Gastroesophageal sphincter (tissue), 4 donors: ENCODE results near the gene WWTR1. TPM values are rescaled to one million over a fixed set of nuclear protein-coding genes. Genes with fewer than 3 reads are reported as not detected.
A peak's percentile ranks its signal among the peaks of the same experiment; 100 is the strongest.

Experiments used
- ATAC-seq: fragments of 150-250 bp; one replicate; pipeline ENCODE4 v1.9.1; 2016; ENCODE audit warnings: mild to moderate bottlenecking, moderate library complexity
- H3K27ac ChIP-seq, 4 donors: fragments of 200-600 bp; sonication (generic) in 3 of 4; 1 replicate in 3 of 4; 2 replicates in 1 of 4; pipeline ENCODE4 v1.5.1; 2016 to 2019
- H3K27me3 ChIP-seq: fragments of 200-600 bp; sonication (generic); one replicate; pipeline ENCODE4 v1.5.1; 2019
- H3K36me3 ChIP-seq, 2 donors: fragments of 200-600 bp; sonication (generic); one replicate each; pipeline ENCODE4 v1.5.1; 2019; ENCODE audit warnings: control low read depth in 1 of 2
- H3K4me1 ChIP-seq, 3 donors: fragments of 200-600 bp; sonication (generic); 1 replicate in 2 of 3; 2 replicates in 1 of 3; pipeline ENCODE4 v1.5.1; 2016 to 2019; ENCODE audit warnings: control low read depth in 2 of 3
- H3K4me3 ChIP-seq, 2 donors: fragments of 200-600 bp; sonication (generic); one replicate each; pipeline ENCODE4 v1.5.1; 2019; ENCODE audit warnings: mild to moderate bottlenecking in 1 of 2, moderate library complexity in 1 of 2
- H3K9me3 ChIP-seq, 3 donors: fragments of 200-600 bp; sonication (generic); one replicate each; pipeline ENCODE4 v1.5.1; 2017 to 2019; ENCODE audit warnings: control low read depth in 2 of 3
- CTCF ChIP-seq, 4 experiments: fragments of 200-600 bp in 2 of 4; fragments of 450-650 bp in 2 of 4; sonication (generic) in 1 of 4; IDR thresholded peaks; one replicate each; pipeline ENCODE4 v1.5.1; 2017 to 2019; ENCODE audit warnings: antibody characterized with exemption in 4 of 4, mild to moderate bottlenecking in 2 of 4, moderate library complexity in 2 of 4
- EP300 ChIP-seq: sonication (generic); formaldehyde crosslinking; IDR thresholded peaks from one replicate; pipeline ENCODE4 v1.6.1; 2017; ENCODE audit warnings: antibody characterized with exemption, mild to moderate bottlenecking
- POLR2A ChIP-seq, 2 donors: fragments of 450-650 bp; IDR thresholded peaks; one replicate each; pipeline ENCODE4 v1.6.1; 2017; ENCODE audit warnings: antibody characterized with exemption in 2 of 2, mild to moderate bottlenecking in 2 of 2, moderate library complexity in 1 of 2
- POLR2AphosphoS5 ChIP-seq: sonication (generic); formaldehyde crosslinking; IDR thresholded peaks from one replicate; pipeline ENCODE4 v1.6.1; 2017; ENCODE audit warnings: antibody characterized with exemption
- WGBS, 2 donors: methylation state at CpG; one replicate each; pipeline ENCODE4 v1.1.5; 2018; ENCODE audit warnings: low coverage in 1 of 2; 5-methylcytosine and 5-hydroxymethylcytosine counted together
- total RNA-seq, 4 donors: library from RNA; depleted of rRNA; stranded (reverse); fragments of >200 nt; gene quantifications; one replicate each; pipeline ENCODE4 v1.1.0, GENCODE V29; 2016

The WWTR1 gene
- total RNA-seq, 4 donors from 2014 or later, result 239 to 482 (median 321) TPM

- ATAC-seq, result peak; percentile 90
- Histone ChIP-seq H3K27ac (peak overlapping the region in 3 of 4 donors; percentile 25 to 76 (median 56)), H3K4me3 (no peak overlapping the region), H3K4me1 (no peaks in the 10 kb centered on the region), H3K27me3 (no peaks in the 10 kb centered on the region), H3K36me3 (no peaks in the 10 kb centered on the region), H3K9me3 (peaks cover 0 to 15% (median 0%) of the 10 kb centered on the region in 3 donors)
- TF ChIP-seq POLR2AphosphoS5 (peak; percentile 11), EP300 (no peak)
- 30 to 45% methylated on average over 2 to 4 of the region's 4 CpGs for WGBS, 2 donors
Observed at GRCh38 chr3:149702691-149703441, 45.0 kb upstream of the WWTR1 start.

GRCh38 chr3:149701977-149702350, 44.1 kb upstream of the WWTR1 start:
- Histone ChIP-seq H3K4me3 (no peak overlapping the region), H3K36me3 (no peaks in the 10 kb centered on the region), H3K27me3 (no peaks in the 10 kb centered on the region), H3K27ac (peak overlapping the region in 1 of 4 donors; percentile 56), H3K9me3 (peaks cover 0 to 16% (median 0%) of the 10 kb centered on the region in 3 donors), H3K4me1 (no peaks in the 10 kb centered on the region)
- WGBS, 2 donors, result 75 to 100% methylated on average over 1 of the region's 1 CpG
- no peak for ATAC-seq
- no peak for TF ChIP-seq POLR2AphosphoS5
- no peak for TF ChIP-seq CTCF (IDR thresholded peaks at IDR 0.05)
- TF ChIP-seq POLR2A (IDR thresholded peaks at IDR 0.05), result no peak
- TF ChIP-seq EP300, result no peak

GRCh38 chr3:149701206-149701976, 43.6 kb upstream of the WWTR1 start:
- Histone ChIP-seq H3K4me1 (no peaks in the 10 kb centered on the region), H3K36me3 (no peaks in the 10 kb centered on the region), H3K9me3 (peaks cover 0 to 16% (median 0%) of the 10 kb centered on the region in 3 donors), H3K27me3 (no peaks in the 10 kb centered on the region), H3K4me3 (no peak overlapping the region), H3K27ac (no peak overlapping the region)
- TF ChIP-seq CTCF (IDR thresholded peaks at IDR 0.05), result no peak
- no peak for TF ChIP-seq EP300
- TF ChIP-seq POLR2A (IDR thresholded peaks at IDR 0.05), result no peak
- no peak for TF ChIP-seq POLR2AphosphoS5
- no peak for ATAC-seq
- 90 to 91% methylated on average over 6 to 12 of the region's 12 CpGs for WGBS, 2 donors

GRCh38 chr3:149688122-149688757, 30.4 kb upstream of the WWTR1 start:
- no peak overlapping the region for H3K27ac ChIP-seq
- ATAC-seq, result no peak
- TF ChIP-seq CTCF (IDR thresholded peaks at IDR 0.05) (no peak), POLR2AphosphoS5 (no peak), EP300 (no peak), POLR2A (IDR thresholded peaks at IDR 0.05) (no peak)
- no peaks in the 10 kb centered on the region for H3K36me3 ChIP-seq
- H3K4me1 ChIP-seq, result no peaks in the 10 kb centered on the region
- H3K27me3 ChIP-seq, result no peaks in the 10 kb centered on the region
- WGBS, 2 donors, result 94% methylated on average over 2 of the region's 3 CpGs; no CpG with 5 or more reads in 1 of the 2 donors
- no peak overlapping the region for H3K4me3 ChIP-seq
- H3K9me3 ChIP-seq, result no peaks in the 10 kb centered on the region

- H3K4me3 ChIP-seq, result no peak overlapping the region
- TF ChIP-seq POLR2AphosphoS5 (no peak), CTCF (IDR thresholded peaks at IDR 0.05) (no peak), EP300 (no peak), POLR2A (IDR thresholded peaks at IDR 0.05) (no peak)
- no peaks in the 10 kb centered on the region for H3K4me1 ChIP-seq
- no peaks in the 10 kb centered on the region for H3K27me3 ChIP-seq
- WGBS, 2 donors, result 95 to 100% methylated on average over 2 of the region's 2 CpGs
- ATAC-seq, result no peak
- no peak overlapping the region for H3K27ac ChIP-seq
- H3K36me3 ChIP-seq, result no peaks in the 10 kb centered on the region
- H3K9me3 ChIP-seq, result no peaks in the 10 kb centered on the region
Observed at GRCh38 chr3:149686996-149687395, 29.2 kb upstream of the WWTR1 start.
